Osteoblast (primary cell): ENCODE measurements around the gene MCRS1. TPM values are rescaled to one million over a fixed set of nuclear protein-coding genes. Genes with fewer than 3 reads are reported as not detected.

ENCODE experiments used
- DNase-seq: peaks from one replicate; pipeline ENCODE4 v3.0.0; 2011; ENCODE audit warnings: low spot score, mixed read lengths; ENCODE audit not compliant: insufficient read length; ENCODE audit errors: missing footprints
- H2AFZ ChIP-seq: 2 replicates; pipeline ENCODE4 v1.6.0; 2011; ENCODE audit warnings: mild to moderate bottlenecking, low read length
- H3K27ac ChIP-seq: 2 replicates; pipeline ENCODE4 v1.5.1; 2011; ENCODE audit warnings: mild to moderate bottlenecking, low read depth, low read length, moderate library complexity
- H3K27me3 ChIP-seq: 2 replicates; pipeline ENCODE4 v1.6.0; 2012; ENCODE audit warnings: mild to moderate bottlenecking, control low read depth, inconsistent platforms, low read length, moderate library complexity; ENCODE audit not compliant: insufficient read depth
- H3K36me3 ChIP-seq: 2 replicates; pipeline ENCODE4 v1.5.1; 2011; ENCODE audit warnings: mild to moderate bottlenecking, low read length, control low read depth, moderate library complexity; ENCODE audit not compliant: insufficient read depth
- H3K4me1 ChIP-seq: 2 replicates; pipeline ENCODE4 v1.5.1; 2011; ENCODE audit warnings: mild to moderate bottlenecking, low read length, control low read depth, moderate library complexity; ENCODE audit not compliant: insufficient read depth
- H3K4me2 ChIP-seq: 2 replicates; pipeline ENCODE4 v1.6.0; 2011; ENCODE audit warnings: mild to moderate bottlenecking, low read length; ENCODE audit not compliant: insufficient read depth
- H3K4me3 ChIP-seq: fragments of 200-600 bp; sonication (generic); 3 replicates; pipeline ENCODE4 v1.5.1; 2012; ENCODE audit warnings: mild to moderate bottlenecking, low read length, inconsistent platforms; ENCODE audit not compliant: insufficient read depth
- H3K79me2 ChIP-seq: 2 replicates; pipeline ENCODE4 v1.6.0; 2012; ENCODE audit warnings: mild to moderate bottlenecking, low read length, control low read depth, inconsistent platforms; ENCODE audit not compliant: insufficient read depth
- H3K9me3 ChIP-seq: 2 replicates; pipeline ENCODE4 v1.5.1; 2011; ENCODE audit warnings: low read depth, low read length, control low read depth
- H4K20me1 ChIP-seq: 2 replicates; pipeline ENCODE4 v1.6.0; 2012; ENCODE audit warnings: mild to moderate bottlenecking, low read length, control low read depth; ENCODE audit not compliant: insufficient read depth
- total RNA-seq: library from RNA; depleted of rRNA; stranded (reverse); fragments of >200 nt; gene quantifications from 2 replicates; pipeline ENCODE4 v1.2.3, GENCODE V29; 2012
- TF ChIP-seq, protein P1 (sequence below): IDR thresholded peaks from 2 replicates; pipeline ENCODE4 v1.5.1; 2011; ENCODE audit warnings: mild to moderate bottlenecking, low read depth, low read length, moderate library complexity; ENCODE audit errors: extremely low read depth

Gene MCRS1
- total RNA-seq, 1 donor = 56.5 TPM

DNA sequence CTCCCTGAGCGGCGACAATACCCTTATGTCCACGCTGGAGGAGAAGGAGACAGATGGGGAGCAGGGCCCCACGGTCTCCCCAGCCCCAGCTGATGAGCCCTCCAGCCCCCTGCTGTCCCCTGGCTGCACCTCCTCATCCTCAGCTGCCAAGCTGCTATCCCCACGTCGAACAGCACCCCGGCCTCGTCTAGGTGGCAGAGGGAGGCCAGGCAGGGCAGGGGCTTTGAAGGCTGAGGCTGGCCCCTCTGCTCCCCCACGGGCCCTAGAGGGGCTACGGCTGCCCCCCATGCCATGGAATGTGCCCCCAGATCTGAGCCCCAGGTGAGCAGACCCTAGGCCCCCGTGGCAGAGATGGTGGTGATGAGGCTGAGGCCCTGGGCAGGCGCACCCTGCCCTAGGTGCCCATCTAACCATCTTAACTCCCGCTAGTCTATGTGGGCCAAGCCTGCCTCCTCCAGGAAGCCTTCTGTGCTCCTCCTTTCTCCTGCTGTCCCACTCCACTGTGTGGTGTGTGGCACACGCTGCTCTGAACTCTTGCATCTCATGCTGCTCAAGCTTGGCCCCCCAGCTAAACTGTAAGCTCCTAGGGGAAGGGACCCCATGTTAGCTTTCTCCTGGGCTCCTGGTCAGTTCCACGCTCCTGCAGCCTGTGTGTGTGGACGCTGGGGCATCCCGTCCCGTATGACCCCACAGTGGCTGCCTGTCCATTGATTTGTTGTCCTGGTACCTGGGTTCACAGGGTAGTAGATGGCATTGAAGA is 12.1 kb downstream of the MCRS1 start:
- peaks cover 15% of the 10 kb centered on the region for H3K27me3 ChIP-seq
- no peak overlapping the region for H3K4me2 ChIP-seq
- no peak overlapping the region for H2AFZ ChIP-seq
- TF ChIP-seq, protein P1, sequence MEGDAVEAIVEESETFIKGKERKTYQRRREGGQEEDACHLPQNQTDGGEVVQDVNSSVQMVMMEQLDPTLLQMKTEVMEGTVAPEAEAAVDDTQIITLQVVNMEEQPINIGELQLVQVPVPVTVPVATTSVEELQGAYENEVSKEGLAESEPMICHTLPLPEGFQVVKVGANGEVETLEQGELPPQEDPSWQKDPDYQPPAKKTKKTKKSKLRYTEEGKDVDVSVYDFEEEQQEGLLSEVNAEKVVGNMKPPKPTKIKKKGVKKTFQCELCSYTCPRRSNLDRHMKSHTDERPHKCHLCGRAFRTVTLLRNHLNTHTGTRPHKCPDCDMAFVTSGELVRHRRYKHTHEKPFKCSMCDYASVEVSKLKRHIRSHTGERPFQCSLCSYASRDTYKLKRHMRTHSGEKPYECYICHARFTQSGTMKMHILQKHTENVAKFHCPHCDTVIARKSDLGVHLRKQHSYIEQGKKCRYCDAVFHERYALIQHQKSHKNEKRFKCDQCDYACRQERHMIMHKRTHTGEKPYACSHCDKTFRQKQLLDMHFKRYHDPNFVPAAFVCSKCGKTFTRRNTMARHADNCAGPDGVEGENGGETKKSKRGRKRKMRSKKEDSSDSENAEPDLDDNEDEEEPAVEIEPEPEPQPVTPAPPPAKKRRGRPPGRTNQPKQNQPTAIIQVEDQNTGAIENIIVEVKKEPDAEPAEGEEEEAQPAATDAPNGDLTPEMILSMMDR = no peak
- peaks cover 21% of the 10 kb centered on the region for H3K36me3 ChIP-seq
- H3K79me2 ChIP-seq = no peaks in the 10 kb centered on the region
- H3K4me3 ChIP-seq = no peak overlapping the region
- H4K20me1 ChIP-seq = no peaks in the 10 kb centered on the region
- no peaks in the 10 kb centered on the region for H3K4me1 ChIP-seq
- H3K9me3 ChIP-seq = no peaks in the 10 kb centered on the region
- H3K27ac ChIP-seq = no peak overlapping the region
- peak; percentile 65 for DNase-seq

DNA sequence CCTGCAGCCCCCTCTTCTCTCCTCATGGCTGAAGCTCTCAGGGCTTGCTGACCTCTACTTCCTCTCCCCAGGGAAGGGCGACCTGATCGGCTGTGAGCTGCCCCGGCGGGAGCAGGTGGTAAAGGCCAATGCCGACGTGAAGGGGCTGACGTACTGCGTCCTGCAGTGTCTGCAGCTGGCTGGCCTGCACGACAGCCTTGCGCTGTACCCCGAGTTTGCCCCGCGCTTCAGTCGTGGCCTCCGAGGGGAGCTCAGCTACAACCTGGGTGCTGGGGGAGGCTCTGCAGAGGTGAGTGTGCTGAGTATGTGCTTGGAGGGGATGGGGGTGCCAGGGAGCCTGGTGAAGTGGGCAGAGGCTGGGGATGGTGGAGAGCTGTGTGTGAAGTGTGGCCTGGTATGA is 13.7 kb downstream of the MCRS1 start:
- no peak overlapping the region for H3K4me2 ChIP-seq
- H3K36me3 ChIP-seq = peaks cover 9% of the 10 kb centered on the region
- no peak overlapping the region for H2AFZ ChIP-seq
- no peaks in the 10 kb centered on the region for H3K9me3 ChIP-seq
- no peaks in the 10 kb centered on the region for H3K79me2 ChIP-seq
- H3K4me3 ChIP-seq = no peak overlapping the region
- H4K20me1 ChIP-seq = no peaks in the 10 kb centered on the region
- H3K27me3 ChIP-seq = peaks cover 22% of the 10 kb centered on the region
- TF ChIP-seq, protein P1 = no peak
- H3K27ac ChIP-seq = no peak overlapping the region
- H3K4me1 ChIP-seq = no peaks in the 10 kb centered on the region
- DNase-seq = no peak

DNA sequence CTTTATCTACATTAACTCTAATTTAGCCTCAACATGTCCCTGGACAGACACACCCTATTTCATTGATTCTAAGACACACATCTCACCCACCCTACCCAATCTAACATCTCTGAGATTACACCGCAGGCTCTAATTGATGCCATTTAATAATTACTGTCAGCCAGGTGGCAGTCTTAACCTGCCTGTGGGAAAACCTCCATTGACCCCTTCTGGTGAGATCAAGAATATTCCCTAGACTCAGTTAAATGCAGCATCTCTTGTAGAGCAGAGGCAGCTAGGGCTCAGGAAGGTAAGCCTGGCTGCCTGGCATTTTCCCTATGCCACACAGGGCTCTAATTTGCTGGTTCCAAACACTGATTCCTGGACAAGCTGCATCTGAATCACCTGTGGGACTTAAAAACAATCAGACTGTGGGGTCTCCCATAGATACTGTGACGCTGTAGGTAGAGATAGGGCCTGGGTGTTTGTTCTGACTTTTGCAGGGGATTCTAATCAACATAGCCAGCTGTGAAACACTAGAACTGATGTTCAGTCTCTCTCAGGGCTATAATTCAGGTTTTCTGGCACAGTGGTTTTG is 14.3 kb downstream of the MCRS1 start:
- H3K4me3 ChIP-seq = no peak overlapping the region
- TF ChIP-seq, protein P1 = peak; percentile 29
- DNase-seq = peak; percentile 71
- H3K9me3 ChIP-seq = no peaks in the 10 kb centered on the region
- no peak overlapping the region for H3K4me2 ChIP-seq
- peaks cover 27% of the 10 kb centered on the region for H3K27me3 ChIP-seq
- no peak overlapping the region for H2AFZ ChIP-seq
- no peaks in the 10 kb centered on the region for H4K20me1 ChIP-seq
- peaks cover 4% of the 10 kb centered on the region for H3K36me3 ChIP-seq
- no peak overlapping the region for H3K27ac ChIP-seq
- H3K79me2 ChIP-seq = no peaks in the 10 kb centered on the region
- H3K4me1 ChIP-seq = peaks cover 3% of the 10 kb centered on the region

DNA sequence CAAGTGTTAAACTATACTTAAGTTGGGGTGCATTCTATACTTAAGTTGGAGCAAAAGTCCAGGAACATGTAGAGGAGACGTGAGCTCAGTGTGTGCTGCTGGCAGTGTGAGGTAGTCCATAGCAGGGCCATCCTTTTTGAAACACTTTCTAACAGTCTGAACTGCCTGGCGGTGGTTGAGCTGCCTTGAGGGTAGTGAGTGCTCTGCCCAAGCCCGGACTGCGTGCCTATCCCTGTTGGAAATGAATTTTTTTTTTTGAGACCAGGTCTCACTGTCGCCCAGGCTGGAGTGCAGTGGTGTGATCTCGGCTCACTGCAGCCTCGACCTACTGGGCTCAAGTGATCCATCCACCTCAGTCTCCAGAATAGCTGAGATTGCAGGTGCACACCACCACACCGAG is 15.0 kb downstream of the MCRS1 start:
- peak; percentile 66 for DNase-seq
- Histone ChIP-seq H3K27me3 (peaks cover 34% of the 10 kb centered on the region), H3K4me1 (peaks cover 5% of the 10 kb centered on the region), H3K79me2 (no peaks in the 10 kb centered on the region), H4K20me1 (no peaks in the 10 kb centered on the region), H3K4me2 (no peak overlapping the region), H3K27ac (no peak overlapping the region), H2AFZ (no peak overlapping the region), H3K9me3 (no peaks in the 10 kb centered on the region), H3K36me3 (no peaks in the 10 kb centered on the region), H3K4me3 (no peak overlapping the region)
- TF ChIP-seq, protein P1 = no peak
